ENCODE data around the gene HS3ST6.
A peak's percentile ranks its signal among the peaks of the same experiment; 100 is the strongest.
"Not testable (repeated sequence)": the region's sequence is repeated elsewhere in the genome, so short reads cannot be mapped to it uniquely, and the experiment has no call there.

HS3ST6 gene

DNA sequence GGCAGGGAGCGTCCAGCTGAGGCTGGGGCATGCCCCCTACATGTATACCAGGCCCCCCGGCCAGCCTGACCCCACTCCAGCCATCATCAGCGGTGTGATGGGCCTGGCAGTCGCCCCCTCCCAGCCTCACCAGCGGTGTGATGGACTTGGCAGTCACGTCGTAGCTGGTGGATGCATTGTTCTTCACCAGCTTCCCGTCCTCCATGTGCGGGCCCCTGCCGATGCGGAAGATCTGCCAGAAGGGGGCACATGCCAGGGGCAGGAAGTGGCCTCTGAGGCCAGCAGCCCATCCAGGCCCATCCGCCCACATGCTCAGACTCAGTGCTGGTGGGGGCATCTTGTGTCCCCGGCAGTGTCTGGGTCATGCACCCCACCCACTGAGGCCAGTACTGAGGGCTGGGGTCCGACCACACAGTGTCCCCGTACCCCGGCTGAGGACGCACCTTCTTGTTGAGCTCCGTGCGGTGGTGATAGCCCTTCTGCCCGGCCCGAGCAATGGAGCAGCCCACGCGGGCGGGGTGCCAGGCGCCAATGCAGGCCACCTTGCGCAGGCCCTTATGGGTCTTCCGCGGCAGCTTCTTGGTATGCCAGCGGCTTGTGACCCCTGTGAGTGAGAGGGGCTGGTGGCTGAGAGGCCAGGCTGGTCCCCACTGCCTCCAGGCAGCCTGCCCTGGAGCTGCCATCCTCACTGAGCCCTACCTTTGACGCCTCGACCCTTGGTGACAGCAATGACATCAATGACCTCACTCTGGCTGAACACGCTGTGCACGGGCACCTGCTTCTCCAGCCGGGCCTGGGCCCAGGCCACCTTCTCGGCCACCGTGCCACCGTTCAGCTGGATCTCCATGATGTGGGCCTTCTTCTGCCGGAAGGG is 28.5 kb upstream of the HS3ST6 start:
- no peak for DNase-seq (ENCODE audit: low read depth in 2 of 2)

DNA sequence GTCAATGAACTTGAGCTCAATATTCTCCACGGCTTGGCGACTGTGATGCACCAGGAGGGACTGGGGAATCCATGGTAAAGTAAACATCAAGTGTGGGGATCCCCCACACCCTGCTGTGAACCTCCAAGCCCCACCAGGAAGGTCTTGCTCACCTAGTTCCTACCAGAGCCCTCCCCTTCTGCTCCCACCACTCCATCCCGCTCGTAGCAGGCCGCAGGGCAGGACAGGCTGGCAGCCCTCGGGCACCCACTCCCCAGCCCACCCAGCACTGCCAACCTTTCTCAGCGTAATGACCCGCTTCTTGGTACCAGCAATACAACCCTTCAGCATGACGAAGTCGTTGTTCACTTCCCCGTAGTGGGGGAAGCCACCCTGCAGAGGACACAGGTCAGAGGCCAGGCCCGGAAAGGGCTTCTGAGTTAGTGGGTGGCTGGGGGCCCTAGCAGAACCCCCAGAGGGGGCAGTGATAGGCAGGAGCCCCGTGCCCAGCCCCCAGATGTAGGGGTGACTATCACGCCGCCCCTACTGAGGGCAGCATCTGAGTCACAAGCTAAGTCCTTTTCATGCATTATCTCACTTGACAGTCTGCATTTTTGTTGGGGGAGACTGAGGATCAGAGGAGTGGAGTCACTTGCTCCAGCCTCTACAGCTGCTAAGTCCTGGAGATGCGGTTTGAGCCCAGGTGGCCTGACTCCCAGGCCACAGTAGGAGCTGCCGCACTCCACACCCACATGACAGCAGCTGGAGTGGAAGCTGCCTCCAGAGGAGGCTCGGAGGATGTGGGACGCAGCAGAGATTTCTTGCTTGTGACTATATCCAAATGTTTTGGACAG is 27.6 kb upstream of the HS3ST6 start:
- no peak for DNase-seq (ENCODE audit: low read depth in 2 of 2)

DNA sequence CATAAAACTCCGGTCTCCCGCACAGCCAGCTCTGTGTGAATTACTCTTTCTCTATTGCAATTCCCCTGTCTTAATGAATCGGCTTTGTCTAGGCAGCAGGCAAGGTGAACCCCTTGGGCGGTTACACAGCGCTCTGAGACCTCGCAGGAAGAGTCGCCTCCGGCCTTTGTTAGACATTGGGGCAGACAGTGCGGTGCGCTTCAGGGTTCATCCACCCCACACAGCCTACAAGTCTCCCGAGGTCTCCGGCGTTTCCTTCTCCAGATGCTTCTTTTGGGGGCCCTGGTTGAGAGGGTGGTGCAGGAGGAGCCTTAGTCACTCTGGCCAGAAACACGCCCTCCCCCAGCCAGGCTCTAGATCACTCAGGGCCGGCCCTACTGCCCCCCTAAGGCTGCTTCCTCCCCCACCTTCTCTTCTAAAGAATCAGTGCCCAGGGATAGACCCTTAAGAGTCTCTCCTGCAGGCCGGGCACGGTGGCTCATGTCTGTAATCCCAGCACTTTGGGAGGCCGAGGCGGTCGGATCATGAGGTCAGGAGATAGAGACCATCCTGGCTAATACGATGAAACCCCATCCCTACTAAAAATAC is 26.5 kb upstream of the HS3ST6 start:
- DNase-seq (ENCODE audit: low read depth in 2 of 2) = no peak

DNA sequence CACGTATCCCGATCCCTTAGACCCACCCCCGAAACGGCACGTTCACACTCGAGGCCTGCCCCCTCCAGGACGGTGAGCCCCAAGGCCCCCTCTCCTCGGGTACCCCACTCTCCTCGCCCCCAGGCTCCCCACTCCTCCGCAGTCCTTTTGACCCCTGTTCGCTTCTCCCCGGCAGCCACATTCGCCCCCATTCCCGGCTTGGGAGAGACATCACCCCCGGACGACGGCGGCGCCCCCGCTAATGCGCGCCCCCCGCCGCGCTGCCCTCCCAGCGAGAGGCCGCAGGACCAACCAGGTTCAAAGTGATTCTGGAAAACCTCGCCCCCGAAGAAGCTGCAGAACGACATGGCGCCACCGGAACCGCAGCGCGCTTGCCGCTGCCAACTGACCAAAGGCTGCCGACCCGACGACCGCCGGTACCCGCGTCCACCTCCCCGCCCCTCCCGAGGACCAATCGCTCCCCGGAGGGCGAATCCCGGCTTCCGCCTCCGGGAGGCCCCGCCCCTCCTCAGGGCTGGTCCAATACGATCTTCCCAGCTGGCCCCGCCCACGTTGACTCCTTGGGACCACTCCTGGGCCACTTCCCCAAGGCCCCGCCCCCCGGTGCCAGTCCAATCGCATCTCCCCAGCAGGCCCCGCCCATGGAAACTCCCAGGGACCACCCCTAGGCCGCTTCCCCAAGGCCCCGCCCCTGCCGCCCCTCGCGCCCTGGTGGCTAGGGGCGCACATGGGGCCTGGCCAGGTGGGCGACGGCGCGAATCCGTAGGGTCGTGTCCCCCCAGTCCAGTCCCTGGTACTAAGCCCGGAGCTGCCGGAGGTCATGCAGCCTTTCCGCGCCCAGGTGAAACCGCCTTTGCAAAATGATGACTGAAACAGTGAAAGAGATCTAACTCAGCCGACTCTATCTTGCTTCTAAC is 24.9 kb upstream of the HS3ST6 start, which contains the start of gene MSRB1:
Gene MSRB1 (minus strand): TSS at position 390 of the 917 bp plus-strand sequence. CDS start 43 bp downstream, at position 347.
- peak; percentile 99 to 100 for DNase-seq (ENCODE audit: low read depth in 2 of 2)

DNA sequence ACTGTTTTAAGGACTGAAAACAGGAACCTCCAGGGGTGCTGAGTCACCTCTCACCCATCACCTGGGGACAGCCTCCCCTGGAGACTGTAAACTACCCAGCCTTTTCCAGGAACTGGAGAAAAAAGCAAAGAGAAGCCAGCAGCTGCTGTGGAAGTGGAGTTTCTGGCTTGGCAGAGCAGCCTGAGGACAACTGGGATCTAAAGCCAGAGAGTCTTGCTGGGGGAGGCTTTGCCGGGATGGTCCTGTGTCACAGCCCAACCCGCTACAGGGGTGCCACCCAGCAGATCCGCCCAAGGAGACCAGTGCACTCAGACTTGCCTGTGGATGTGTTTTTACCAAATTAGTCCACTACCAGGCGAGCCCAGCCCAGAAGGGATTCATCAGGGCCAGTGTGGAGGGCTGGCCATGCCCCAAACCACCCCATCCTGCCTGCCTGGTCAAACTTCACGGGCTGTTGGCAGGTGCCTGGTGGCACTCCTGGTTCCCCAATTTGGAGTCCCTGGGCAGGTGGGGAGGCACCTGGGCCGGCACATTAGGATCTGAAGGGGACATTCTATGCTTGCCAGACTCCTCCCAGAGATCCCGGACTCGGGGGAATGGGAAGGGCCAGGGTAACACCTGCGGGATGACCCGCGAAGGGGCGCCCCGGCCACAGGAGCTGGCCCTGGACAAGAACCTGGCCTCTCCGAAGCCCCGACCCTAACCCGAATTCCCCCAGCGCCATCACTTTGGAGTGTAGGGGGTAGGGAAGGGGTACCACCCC is 24.0 kb upstream of the HS3ST6 start:
- no peak for DNase-seq (ENCODE audit: low read depth in 2 of 2)

DNA sequence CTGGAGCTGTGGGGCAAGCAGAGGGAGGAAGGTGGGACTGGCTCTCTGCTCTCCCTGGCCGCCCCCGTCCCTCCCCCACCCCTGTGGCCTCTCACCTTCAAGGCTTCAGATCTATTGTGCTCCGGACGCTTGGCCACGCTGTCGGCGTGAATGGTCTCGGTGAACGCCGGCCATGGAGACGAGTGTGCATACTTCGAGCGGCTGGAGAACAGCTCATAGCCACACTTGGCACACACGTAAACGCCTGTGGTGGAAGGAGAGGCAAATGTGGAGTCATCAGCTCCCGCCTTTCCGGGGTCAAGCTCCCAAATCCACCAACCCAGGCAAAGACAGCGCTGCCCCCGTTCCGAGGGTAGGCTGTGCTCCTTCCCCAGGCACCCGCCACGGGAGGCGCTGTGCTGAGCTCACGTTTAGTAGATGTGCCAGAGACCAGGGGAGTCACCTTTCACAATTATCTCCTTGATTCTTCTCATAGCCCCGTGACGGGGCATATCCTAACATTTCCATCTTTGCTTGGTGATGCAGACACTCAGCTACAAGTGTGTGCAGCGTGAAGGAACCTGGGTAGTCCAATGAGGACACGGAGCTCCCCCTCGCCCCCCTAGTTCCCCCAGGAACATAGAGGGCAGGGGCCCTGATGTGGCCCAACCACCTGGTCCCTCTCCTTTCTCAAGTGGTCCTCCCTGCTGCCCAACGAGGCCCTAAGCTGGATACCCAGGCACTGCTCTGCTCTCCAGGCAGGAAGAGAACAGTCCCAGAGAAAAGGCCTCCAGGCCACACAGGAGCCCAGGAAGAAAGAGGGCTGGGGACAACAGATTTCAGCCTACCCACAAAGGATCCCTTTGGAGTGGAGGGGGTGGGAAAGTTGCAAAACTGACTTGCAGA is 23.2 kb upstream of the HS3ST6 start:
- no peak for DNase-seq (ENCODE audit: low read depth in 2 of 2)

DNA sequence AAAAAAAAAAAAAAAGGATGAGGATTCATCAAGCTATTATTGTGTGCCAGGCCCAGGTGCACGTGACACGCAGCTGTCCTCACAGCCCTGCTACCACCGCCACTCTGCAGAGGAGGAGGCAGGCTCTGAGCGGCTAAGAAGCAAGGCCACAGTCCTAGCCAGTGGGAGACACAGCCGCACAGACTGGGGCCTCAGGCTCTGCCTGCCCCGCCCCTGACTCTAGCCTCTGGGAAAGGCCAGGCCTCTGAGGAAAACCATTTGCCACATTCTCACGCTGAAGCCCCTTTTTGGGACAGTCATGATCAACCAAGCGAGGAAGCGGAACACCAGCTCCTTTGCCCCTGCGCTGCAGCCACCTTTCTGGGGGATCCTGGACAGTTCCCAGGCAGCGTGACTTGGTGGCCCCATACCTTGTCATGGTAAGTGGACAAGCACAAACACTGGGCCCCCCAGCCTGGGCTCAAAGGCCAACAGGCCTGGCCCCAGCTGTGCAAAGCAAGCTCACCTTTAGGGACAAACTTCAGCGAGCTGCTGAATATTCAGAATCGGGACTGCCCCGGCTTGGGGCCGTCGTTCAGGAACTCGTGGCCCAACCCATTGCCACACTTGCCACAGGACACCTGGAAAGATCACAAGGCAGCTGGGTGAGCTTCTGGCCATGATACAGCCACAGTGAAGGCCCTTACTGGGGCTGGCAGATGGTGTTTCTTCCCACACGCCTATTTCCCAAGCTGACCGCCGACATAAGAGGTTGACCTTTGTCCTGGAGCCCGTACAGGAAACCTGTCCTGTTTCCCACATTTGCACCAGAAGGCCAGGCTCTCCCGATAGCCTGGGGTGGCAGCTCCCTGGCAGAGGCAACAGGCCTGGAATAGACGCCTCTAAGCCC is 22.3 kb upstream of the HS3ST6 start:
- DNase-seq (ENCODE audit: low read depth in 2 of 2) = no peak

DNA sequence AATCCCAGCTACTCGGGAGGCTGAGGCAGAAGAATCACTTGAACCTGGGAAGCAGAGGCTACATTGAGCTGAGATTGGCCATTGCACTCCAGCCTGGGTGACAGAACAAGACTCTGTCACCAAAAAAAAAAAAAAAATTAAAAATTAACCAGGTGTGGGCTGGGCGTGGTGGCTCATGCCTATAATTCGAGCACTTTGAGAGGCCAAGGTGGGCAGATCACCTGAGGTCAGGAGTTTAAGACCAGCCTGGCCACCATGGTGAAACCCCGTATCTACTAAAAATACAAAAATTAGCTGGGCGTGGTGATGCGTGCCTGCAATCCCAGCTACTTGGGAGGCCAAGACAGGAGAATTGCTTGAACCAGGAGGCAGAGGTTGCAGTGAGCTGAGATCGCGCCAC is 21.6 kb upstream of the HS3ST6 start:
- not testable (repeated sequence) for DNase-seq (ENCODE audit: low read depth in 2 of 2)

DNA sequence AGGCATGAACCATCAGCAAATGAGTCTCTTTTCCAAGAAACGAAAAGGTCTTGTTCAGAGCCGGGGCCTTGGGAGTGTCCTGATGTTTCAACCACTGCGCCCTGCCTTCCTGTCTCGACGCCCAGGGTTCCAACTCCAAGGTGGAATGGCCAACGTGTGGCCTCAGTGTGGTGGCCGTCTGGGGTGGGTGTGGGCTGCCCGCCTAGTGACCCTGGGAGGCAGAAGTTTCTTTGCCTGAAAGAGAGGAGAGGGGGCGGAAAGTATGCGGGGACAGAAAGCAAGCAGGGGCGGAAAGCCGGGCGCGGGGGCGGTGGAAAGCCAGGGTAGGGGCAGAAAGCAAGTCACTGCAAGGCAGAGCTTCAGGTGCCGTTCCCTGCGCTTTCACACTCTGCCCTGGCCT is 20.7 kb upstream of the HS3ST6 start:
- DNase-seq (ENCODE audit: low read depth in 2 of 2) = no peak

DNA sequence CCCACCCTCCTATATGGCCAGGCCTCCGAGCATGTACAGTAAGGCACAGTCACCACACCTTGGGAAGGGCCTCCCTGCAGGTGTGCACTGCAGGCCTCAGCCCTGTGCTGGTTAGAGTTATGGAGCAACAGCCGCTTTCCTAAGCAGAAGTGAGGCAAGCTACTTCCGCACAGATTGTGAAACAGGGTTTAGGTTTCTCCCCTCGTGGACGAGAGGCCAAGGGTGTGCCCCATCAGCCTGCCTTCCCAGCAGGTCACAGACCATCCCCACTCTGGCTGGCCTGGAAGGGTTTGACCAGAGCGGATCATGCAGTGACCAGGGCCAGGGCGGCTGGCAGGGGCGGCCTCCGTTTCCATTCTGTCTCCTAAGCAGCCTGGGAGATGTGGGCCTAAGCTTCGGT is 20.1 kb upstream of the HS3ST6 start:
- DNase-seq (ENCODE audit: low read depth in 2 of 2) = no peak

DNA sequence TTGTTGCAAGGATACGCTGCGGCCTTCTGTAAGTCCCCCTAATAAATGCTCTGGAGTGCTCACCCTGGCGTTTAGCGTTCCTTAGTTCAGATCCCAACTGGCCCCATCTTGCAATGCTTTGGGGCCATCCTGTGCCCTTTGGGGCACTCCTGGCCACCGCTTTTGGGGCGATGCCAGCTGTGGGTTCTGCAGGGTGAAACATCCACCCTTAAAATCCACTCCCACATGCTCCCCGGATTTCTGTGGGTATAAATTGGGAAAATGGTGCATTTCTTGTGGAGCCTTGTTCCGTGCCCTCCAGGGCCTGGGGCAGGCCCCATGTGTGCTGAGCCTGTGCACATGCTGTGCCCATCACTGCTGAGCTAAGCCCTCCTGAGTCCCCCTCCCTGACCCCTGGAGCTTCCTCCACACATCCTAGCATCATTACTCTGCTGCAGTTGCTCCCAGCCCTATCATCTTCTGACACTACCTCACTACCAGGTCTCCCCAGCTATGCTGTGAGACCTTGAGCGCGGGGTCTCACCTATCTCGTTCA is 18.8 kb upstream of the HS3ST6 start:
- no peak for DNase-seq (ENCODE audit: low read depth in 2 of 2)

DNA sequence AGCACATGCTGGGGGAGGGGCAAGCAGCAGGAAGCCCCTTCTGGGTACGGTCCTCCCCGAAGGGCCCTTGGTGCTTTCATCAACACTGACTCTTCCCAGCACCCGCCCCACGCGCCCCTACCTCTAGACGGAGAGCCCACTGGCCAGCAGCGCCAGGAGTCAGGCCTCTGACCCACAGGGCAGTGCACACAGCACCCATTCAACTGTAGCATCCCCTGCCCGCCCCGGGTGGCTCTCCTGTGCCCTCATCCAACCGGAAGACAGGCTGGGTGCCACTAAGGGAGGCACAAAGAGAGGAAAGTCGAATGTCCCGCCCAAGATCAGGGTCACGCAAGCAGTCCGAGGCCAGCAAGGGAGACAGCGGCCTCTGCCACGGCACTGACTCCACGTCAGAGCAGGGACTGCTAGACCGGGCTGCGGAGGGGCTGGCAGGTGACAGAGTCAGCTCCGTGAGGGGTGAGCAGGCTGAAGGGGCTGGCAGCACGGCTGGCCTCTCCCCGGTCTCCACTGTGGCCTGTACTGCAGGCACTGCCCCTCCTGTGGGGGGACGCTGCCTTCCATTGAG is 15.0 kb upstream of the HS3ST6 start:
- DNase-seq (ENCODE audit: low read depth in 2 of 2) = no peak

DNA sequence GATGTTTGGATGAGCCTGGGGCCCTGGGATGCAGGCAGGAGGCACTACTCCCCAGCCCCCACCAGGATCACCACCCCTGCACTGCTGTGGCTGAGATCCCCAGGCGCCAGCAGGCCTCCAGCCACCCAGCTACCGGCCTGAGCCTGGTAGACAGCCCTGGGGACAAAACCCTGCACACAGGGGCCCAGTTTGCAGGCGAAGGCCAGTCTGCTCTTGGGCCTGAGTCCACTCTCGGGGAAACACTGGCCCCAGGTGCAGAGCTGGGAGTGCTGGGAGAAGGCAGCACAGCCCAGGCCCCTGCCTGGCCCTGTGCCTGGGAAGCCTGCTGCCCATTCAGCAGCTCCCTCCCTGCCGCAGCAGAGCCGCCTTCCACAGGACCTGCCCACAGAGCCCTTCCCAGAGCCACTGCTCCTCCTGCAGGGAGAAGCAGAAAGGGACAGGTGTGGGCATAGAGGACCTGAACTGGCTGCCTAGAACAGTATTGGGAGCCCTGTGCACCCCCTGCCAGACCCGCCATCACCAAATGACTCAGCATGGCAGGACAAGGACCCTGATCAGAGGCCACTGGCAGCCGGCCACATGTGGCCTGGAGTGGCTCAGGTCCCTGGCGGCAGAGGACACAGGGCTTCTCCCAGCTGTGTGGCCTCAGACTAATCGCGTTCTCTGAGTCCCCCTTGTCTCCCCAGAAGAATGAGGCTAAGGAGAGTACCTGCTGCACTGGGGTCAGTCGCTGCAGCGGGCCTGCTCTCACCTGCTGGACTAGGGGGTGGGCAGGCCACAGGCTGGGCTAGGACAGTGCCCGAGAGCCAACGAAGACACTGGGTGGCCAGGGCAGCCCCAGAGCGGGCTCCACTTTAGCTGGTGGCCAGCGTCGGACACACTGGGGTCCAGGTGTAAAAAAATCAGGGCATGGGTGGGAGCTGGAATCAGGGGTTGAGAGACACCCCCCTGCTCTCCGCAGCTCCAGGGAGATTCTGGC is 14.1 kb upstream of the HS3ST6 start:
- no peak for DNase-seq (ENCODE audit: low read depth in 2 of 2)

DNA sequence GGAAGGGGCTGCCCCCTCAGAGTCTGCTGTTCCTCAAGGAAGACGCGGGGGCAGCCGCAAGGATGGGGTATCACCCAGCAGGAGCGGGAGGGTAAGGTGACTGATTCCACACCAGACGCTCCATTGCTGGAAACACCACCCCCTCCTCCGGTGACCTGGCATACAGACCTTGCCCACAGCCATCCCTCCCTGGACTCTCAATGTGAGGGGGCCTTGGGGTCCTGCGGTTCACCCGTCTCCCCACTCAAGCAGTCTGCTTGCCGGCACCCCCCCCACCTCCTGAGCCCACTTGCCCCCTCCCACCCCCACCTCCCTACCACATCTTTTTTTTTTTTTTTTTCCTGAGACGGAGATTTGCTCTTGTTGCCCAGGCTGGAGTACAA is 12.1 kb upstream of the HS3ST6 start:
- DNase-seq (ENCODE audit: low read depth in 2 of 2) = no peak

DNA sequence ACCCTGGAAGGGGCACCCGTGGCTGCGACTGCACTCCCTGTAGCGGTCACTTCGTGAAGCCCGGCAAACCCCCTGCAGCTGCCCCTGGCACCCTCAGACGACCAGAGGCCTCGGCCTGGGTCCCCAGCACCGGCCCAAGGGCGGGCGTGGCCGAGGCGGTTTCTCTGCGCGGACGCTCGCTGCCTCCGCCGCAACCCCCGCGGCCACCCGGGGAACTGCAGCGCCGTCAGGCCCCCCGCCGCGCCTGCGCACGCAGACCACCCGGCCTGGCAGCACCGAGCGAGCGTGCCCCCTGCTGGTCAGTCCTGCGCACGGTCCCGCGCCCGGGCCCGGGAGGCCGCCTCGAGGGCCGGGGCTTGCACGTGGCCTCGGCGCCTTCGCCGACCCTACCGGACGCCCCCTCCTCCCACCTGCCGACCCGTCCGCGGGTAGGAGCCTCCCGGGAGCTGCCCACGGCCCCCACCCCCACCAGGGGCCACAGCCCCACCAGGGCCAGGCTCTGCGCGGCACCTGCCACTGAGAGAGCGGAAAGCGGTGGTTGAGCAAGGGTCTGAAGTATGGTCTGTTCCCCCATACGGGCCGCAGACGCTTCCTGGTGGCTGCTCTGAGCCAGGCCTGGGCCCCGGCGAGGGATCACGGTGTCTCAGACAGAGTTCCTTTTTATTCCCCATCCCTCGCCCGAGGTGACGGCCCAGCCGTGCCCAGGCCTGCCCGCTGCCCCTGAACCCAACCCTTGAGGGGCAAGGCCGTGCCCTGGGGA is 11.5 kb upstream of the HS3ST6 start:
- DNase-seq (ENCODE audit: low read depth in 2 of 2) = peak; percentile 90 to 92

DNA sequence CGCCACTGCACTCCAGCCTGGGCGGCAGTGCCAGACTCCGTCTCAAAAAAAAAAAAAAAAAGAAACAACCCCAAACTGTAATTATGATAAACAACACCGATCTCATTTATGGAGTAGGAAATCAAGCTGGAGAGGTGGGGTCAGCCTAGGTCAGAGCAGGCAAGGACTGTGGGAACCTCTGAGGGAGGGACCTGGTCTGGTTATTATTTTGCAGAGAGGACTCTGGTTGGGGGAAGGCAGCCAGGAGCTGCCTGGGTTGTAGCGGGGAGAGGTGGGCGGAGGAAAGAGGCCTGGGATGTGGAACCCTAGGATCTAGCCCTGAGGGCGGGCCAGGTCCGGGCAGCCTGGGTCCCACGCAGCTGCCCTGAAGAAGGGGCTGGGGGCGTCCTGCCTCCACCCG is 10.9 kb upstream of the HS3ST6 start:
- DNase-seq (ENCODE audit: low read depth in 2 of 2) = no peak
